ENCODE results near the gene ADA. TPM values are rescaled to one million over a fixed set of nuclear protein-coding genes. Genes with fewer than 3 reads are reported as not detected.
A peak's percentile ranks its signal among the peaks of the same experiment; 100 is the strongest.

The ADA gene
- total and polyA plus RNA-seq, 2 of the 13 experiments (the other 11 are each of a cell fraction or from before 2014, with no cell fraction given) = 2.5 to 11.3 TPM

DNA sequence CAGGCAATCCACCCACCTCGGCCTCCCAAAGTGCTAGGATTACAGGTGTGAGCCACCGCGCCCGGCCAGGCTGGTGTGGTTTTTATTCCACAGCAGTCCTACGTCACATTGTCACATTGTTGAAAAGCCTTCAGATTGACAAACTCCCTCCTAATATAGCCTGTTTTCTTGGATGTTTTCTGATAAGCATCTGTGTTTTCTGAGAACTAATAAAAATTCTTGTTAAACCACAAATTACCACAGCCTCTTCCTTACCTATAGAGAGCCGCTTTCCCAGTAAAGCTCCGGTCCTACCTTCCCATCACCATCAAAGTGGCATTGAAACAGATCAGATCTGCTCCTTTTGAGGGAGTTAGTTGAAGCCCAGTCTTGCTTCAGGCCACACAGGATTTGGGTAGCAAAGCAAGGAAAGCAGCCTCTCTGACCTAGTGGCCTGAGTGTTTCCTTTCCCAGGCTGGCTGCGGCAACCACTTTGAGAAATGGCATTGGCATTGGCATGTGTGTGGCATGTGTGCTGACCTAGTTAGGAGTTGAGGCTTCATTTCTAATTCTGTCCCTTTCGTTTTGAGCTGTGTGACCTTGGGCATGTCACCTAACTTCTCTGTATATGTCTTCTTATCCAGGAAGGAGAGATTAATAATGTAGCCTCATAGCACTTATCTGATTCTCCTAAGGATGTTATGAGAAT, 70.8 kb downstream of the ADA start:
- in situ Hi-C loops (cut with HindIII; ENCODE audit: extremely low pct_ligation_motif_present, low pct_unique_long_range_greater_than_20kb) = no loop called here
- ChIA-PET POLR2A (no interaction called here), CTCF (ENCODE audit: low intra/inter-chr PET ratio, low total read pairs) (no interaction called here)
- Histone ChIP-seq H3K4me2 (ENCODE audit: low read depth, low read length) (no peak overlapping the region), H2AFZ (ENCODE audit: low read length) (no peak overlapping the region), H3K4me3 (replicated peaks in 1 of 3; ENCODE audit: insufficient read depth in 1 of 3, low read depth in 2 of 3, low read length in 3 of 3) (no peak overlapping the region), H4K20me1 (ENCODE audit: insufficient read depth, low read length) (no peaks in the 10 kb centered on the region), H3K79me2 (ENCODE audit: insufficient read depth, low read length) (no peaks in the 10 kb centered on the region), H3K4me1 (ENCODE audit: insufficient read depth, low read length) (peaks cover 9% of the 10 kb centered on the region; the same call in 1 of the 2 replicates), H3K27ac (ENCODE audit: extremely low read length, insufficient read depth, low read length) (no peak overlapping the region), H3K9me3 (ENCODE audit: low read length) (no peaks in the 10 kb centered on the region), H3K36me3 (replicated peaks in 1 of 2; ENCODE audit: control insufficient read depth in 1 of 2, insufficient read depth in 2 of 2, low read length in 2 of 2) (no peaks in the 10 kb centered on the region; a peak in 1 of 5 replicates), H3K9ac (ENCODE audit: insufficient read depth, low read depth, low read length) (no peak overlapping the region), H3K27me3 (ENCODE audit: control insufficient read depth in 1 of 2, insufficient read depth in 2 of 2, low read length in 2 of 2) (no peaks in the 10 kb centered on the region)
- DNase-seq (ENCODE audit: low spot score) (no peak), ATAC-seq (no peak), FAIRE-seq (peak; percentile 4)
- no TSS peak for BruUV-seq (replicated peaks)
- 89% methylated on average over 9 of the region's 9 CpGs for WGBS (ENCODE audit: low lambda C conversion rate)
- intact Hi-C loops (cut with micrococcal nuclease; ENCODE audit: unreplicated experiment) = no loop called here
- TF ChIP-seq EEA1 (CRISPR knock-in tag; IDR thresholded peaks at IDR 0.05; ENCODE audit: borderline replicate concordance) (no peak), ZZZ3 (CRISPR knock-in tag; IDR thresholded peaks at IDR 0.05; ENCODE audit: borderline replicate concordance) (no peak), ZNF782 (CRISPR knock-in tag; IDR thresholded peaks at IDR 0.05; ENCODE audit: borderline replicate concordance) (no peak), ZNF343 (CRISPR knock-in tag; IDR thresholded peaks at IDR 0.05) (no peak), MIXL1 (CRISPR knock-in tag; IDR thresholded peaks at IDR 0.05) (no peak), ZNF839 (CRISPR knock-in tag; IDR thresholded peaks at IDR 0.05; ENCODE audit: borderline replicate concordance) (no peak), POGZ (CRISPR knock-in tag; IDR thresholded peaks at IDR 0.05) (no peak), SETDB1 (CRISPR knock-in tag; IDR thresholded peaks at IDR 0.05; ENCODE audit: borderline replicate concordance) (no peak), TCF7L2 (IDR thresholded peaks at IDR 0.05; ENCODE audit: low read depth, low read length) (no peak), BRCA1 (CRISPR knock-in tag; IDR thresholded peaks at IDR 0.05) (no peak)
- TF ChIP-seq, protein P1, sequence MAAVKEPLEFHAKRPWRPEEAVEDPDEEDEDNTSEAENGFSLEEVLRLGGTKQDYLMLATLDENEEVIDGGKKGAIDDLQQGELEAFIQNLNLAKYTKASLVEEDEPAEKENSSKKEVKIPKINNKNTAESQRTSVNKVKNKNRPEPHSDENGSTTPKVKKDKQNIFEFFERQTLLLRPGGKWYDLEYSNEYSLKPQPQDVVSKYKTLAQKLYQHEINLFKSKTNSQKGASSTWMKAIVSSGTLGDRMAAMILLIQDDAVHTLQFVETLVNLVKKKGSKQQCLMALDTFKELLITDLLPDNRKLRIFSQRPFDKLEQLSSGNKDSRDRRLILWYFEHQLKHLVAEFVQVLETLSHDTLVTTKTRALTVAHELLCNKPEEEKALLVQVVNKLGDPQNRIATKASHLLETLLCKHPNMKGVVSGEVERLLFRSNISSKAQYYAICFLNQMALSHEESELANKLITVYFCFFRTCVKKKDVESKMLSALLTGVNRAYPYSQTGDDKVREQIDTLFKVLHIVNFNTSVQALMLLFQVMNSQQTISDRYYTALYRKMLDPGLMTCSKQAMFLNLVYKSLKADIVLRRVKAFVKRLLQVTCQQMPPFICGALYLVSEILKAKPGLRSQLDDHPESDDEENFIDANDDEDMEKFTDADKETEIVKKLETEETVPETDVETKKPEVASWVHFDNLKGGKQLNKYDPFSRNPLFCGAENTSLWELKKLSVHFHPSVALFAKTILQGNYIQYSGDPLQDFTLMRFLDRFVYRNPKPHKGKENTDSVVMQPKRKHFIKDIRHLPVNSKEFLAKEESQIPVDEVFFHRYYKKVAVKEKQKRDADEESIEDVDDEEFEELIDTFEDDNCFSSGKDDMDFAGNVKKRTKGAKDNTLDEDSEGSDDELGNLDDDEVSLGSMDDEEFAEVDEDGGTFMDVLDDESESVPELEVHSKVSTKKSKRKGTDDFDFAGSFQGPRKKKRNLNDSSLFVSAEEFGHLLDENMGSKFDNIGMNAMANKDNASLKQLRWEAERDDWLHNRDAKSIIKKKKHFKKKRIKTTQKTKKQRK (IDR thresholded peaks at IDR 0.05; ENCODE audit: low read length) = no peak
- TF ChIP-seq, protein P2, sequence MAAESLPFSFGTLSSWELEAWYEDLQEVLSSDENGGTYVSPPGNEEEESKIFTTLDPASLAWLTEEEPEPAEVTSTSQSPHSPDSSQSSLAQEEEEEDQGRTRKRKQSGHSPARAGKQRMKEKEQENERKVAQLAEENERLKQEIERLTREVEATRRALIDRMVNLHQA (CRISPR knock-in tag; IDR thresholded peaks at IDR 0.05) = no peak
- TF ChIP-seq, protein P3, sequence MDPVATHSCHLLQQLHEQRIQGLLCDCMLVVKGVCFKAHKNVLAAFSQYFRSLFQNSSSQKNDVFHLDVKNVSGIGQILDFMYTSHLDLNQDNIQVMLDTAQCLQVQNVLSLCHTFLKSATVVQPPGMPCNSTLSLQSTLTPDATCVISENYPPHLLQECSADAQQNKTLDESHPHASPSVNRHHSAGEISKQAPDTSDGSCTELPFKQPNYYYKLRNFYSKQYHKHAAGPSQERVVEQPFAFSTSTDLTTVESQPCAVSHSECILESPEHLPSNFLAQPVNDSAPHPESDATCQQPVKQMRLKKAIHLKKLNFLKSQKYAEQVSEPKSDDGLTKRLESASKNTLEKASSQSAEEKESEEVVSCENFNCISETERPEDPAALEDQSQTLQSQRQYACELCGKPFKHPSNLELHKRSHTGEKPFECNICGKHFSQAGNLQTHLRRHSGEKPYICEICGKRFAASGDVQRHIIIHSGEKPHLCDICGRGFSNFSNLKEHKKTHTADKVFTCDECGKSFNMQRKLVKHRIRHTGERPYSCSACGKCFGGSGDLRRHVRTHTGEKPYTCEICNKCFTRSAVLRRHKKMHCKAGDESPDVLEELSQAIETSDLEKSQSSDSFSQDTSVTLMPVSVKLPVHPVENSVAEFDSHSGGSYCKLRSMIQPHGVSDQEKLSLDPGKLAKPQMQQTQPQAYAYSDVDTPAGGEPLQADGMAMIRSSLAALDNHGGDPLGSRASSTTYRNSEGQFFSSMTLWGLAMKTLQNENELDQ (CRISPR knock-in tag; IDR thresholded peaks at IDR 0.05; ENCODE audit: borderline replicate concordance) = no peak

Measured in HepG2 (cell line).